NCI-H526 treated with DMSO at 0.1 percent for 48 hours (cell line): ENCODE measurements around the gene KRTAP12-2.
"Not testable (repeated sequence)": the region's sequence is repeated elsewhere in the genome, so short reads cannot be mapped to it uniquely, and the experiment has no call there.

Experiments
- DNase-seq: peaks from one replicate; lab custom pipeline; 2025; lab: John Stamatoyannopoulos, UW

KRTAP12-2 gene

DNA sequence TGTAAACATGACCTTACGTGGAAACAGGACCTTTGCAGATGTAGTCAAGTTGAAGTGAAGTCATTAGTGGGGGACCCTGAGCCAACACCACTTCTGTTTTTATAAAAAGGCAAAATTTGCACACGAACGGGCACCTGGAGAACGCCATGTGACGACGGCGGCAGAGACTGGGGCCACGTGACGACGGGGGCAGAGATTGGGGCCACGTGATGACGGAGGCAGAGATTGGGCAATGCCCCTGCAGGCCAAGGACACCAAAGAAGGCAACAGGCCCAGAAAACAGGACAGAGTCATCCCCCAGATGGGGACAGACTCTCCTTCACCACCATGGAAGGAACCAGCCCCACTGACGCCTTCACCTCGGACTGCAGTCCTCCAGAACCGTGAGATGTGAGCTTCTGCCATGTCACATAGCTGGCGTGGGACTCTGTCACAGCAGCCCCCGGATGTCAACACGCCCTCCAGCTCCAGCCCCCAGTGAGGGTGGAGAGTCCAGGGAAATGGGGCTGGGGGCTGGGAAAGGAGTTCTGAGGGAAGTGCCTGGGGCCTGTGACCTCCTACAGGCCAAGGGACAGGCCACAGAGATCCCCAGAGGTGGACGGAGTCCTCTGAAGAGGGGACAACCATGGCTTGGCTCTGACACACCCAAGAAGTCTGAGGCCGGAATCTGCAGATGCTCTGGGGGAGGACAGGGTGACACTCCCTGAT, 16.3 kb downstream of the KRTAP12-2 start:
- no peak for DNase-seq

GRCh38 chr21:44649521-44650100, 17.1 kb downstream of the KRTAP12-2 start:
- DNase-seq = no peak

DNA sequence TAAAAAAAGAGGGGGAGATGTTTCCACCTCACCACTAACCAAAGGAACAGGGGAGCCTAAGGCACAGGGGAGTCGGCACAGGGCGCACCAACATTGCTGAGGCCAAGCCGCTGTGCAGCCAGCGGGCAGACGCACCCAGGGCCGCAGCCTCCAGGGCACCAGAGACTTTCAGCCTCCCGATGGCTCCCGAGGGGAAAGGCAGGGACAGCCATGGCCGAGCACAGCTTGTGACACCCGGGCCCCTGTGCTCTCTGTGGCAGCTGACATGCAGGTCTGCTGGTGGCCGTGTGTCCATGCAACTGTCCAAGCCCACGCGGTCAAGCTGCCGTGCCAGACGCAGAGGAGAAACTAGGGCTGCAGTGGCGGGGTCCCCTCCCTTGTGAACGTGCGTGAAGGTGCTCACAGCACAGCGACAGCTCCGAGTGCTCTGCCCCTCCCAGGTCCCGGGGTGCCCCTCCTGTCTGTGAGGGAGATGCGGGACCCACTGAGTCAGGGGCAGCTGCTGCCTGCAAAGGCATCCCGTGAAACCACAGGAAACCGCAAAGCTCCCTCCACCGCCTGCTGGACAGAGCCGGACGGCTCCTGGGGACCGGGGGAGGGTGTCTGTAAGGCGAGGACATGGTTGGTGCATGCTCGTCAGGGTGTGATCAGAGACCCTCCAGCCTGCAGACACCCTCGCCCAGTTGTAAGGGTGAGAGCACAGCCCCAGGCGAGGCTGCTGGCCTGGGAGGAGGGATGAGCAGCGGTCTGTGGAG, 18.0 kb downstream of the KRTAP12-2 start:
- no peak for DNase-seq

- DNase-seq = no peak
Observed at GRCh38 chr21:44647222-44647552, 19.5 kb downstream of the KRTAP12-2 start.

DNA sequence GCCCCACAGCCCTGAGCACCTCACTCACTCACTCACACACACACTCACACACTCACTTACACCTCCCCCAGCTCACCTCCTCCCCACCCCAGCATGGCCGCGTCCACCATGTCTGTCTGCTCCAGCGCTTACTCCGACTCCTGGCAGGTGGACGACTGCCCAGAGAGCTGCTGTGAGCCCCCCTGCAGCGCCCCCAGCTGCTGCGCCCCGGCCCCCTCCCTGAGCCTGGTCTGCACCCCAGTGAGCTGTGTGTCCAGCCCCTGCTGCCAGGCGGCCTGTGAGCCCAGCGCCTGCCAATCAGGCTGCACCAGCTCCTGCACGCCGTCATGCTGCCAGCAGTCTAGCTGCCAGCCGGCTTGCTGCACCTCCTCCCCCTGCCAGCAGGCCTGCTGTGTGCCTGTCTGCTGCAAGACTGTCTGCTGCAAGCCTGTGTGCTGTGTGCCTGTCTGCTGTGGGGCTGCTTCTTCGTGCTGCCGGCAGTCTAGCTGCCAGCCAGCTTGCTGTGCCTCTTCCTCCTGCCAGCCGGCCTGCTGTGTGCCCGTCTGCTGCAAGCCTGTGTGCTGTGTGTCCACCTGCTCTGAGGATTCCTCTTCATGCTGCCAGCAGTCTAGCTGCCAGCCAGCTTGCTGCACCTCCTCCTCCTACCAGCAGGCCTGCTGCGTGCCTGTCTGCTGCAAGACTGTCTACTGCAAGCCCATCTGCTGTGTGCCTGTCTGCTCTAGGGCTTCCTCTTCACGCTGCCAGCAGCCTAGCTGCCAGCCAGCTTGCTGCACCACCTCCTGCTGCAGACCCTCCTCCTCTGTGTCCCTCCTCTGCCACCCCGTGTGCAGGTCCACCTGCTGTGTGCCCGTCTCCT, 20.1 kb downstream of the KRTAP12-2 start, which contains the start of gene KRTAP10-11:
KRTAP10-11 (plus strand) TSS at position 49 of the 856 bp plus-strand sequence; CDS start at position 94, 45 bp downstream.
- DNase-seq = not testable (repeated sequence)

- no peak for DNase-seq
Observed at GRCh38 chr21:44644878-44645277, 21.8 kb downstream of the KRTAP12-2 start.

DNA sequence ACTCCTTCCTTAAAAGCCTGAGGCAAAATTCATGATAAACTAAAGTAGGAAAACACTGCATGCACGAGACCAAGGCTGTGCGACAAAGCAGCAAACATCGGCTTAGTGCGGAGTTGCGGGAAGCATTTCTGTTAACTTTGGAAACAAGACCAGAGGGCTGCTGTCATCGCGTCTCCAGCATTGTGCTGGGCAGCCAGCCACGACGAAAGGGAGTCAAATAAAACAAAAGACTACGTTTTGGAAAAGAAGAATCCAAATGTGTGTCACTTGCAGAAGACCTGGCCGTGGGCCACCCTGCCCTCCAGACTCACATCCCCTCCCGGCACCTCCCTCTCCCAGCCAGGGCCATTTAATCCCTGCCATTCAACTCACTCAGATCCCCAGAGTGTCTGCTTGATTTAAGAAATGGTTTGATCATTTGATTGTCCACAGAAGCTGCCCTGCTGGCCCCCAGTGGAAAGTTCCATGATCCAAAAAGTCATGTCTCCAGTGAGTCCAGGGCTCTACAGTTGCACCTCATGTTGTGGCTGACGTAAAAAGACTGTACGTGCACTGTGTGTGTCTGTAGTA, 22.9 kb downstream of the KRTAP12-2 start:
- DNase-seq = no peak

- DNase-seq = no peak
Observed at GRCh38 chr21:44640761-44641160, 26.0 kb downstream of the KRTAP12-2 start.

- no peak for DNase-seq
Observed at GRCh38 chr21:44639331-44639655, 27.4 kb downstream of the KRTAP12-2 start.

GRCh38 chr21:44638506-44639330, 28.0 kb downstream of the KRTAP12-2 start:
- DNase-seq = not testable (repeated sequence)

- DNase-seq = not testable (repeated sequence)
Observed at GRCh38 chr21:44637851-44638348, 28.8 kb downstream of the KRTAP12-2 start.

DNA sequence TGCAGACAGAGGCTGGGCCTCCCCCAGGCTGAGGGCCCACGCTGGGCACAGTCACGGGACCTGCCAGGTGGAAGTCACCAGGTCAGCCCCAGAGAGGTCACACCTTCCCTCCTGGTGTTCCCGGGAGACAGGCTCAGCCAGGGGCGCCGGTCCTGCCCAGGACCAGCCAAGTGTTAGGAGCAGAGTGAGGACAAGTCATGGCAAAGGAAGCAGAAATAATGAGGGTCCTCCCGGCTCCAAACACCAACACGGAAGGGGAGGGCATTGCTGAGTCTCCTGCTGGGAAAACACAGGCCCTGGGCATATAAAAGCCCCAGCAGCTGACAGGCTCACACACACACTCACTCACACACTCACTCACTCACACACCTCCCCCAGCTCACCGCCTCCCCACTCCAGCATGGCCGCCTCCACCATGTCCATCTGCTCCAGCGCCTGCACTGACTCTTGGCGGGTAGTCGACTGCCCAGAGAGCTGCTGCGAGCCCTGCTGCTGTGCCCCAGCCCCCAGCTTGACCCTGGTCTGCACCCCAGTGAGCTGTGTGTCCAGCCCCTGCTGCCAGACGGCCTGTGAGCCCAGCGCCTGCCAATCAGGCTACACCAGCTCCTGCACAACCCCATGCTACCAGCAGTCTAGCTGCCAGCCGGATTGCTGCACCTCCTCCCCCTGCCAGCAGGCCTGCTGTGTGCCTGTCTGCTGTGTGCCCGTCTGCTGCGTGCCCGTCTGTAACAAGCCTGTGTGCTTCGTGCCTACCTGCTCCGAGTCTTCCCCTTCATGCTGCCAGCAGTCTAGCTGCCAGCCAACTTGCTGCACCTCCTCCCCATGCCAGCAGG, 29.5 kb downstream of the KRTAP12-2 start, which contains the start of gene KRTAP10-10:
KRTAP10-10 (plus strand) TSS at position 339 of the 833 bp plus-strand sequence; CDS start at position 401, 62 bp downstream.
- DNase-seq = no peak

DNA sequence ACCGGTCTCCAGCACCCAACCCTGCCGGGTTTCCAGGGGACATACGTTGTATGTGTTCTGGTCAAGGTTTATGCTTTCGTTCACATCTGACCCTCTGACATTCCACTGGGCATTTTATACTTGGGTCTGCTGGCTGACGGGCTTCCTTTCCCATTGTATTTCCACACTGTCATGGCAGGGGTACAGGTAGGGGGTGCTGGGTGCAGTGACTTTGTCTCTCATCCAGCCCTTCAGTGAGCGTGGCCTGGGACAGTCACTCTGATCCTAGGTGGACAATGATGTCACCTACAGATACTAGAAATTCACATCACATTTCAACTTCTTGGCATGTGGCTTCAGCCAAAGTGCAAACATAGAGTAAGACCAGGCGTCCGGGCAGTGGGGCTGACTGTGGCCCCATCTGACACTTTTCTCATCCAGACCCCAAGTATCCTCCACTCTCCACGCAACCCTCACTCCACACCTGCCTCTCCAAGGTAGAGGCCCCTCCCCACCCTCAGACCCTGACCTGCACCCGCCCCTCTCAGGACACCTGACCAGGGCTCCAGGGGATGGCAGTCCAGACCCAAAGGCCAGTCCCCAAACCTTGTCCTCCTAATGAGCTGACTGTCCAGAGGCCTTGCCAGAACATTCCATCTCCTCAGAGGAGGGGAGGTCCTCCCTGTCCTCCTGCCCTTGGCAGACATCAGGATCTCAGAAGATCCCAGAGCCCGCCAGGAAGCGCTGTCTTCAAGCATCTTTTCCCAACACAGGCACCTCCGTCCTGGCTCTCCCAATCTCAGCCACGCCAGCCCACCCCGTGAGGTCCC, 30.3 kb downstream of the KRTAP12-2 start:
- DNase-seq = no peak

DNA sequence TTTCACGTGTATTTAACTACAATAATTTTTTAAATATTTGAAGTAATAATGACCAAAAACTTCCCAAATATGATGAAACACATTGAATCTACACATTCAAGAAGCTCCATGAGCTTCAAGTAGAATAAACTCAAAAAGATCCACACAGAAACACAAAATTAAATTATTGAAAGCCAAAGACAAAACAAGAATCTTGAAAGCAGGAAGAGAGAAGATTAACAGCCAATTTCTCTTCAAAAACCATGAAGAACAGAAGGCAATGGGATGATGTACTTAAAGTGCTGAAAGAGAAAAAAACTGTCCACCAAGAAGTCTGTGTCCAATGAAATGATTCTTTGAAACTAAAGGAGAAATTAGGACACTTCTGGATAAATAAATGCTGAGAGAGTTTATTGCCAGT, 34.7 kb downstream of the KRTAP12-2 start:
- DNase-seq = no peak

DNA sequence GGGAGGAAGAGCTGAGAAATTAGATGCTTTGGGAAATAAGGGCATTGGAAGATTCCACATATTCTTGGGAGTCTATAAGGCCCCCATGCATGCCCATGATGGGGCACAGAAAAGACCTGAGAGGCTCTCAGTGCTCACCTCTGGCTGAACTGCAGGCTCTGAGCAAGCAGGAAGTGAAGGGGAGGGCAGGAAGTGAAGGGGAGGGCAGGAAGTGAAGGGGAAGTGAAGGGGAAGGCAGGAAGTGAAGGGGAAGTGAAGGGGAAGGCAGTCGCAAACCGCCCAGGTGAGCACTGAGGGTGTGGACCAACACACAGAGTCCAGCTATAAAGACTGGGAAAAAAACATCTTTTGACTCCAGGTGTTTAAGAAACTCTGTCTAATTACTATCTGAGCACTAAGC, 36.3 kb downstream of the KRTAP12-2 start:
- no peak for DNase-seq

DNA sequence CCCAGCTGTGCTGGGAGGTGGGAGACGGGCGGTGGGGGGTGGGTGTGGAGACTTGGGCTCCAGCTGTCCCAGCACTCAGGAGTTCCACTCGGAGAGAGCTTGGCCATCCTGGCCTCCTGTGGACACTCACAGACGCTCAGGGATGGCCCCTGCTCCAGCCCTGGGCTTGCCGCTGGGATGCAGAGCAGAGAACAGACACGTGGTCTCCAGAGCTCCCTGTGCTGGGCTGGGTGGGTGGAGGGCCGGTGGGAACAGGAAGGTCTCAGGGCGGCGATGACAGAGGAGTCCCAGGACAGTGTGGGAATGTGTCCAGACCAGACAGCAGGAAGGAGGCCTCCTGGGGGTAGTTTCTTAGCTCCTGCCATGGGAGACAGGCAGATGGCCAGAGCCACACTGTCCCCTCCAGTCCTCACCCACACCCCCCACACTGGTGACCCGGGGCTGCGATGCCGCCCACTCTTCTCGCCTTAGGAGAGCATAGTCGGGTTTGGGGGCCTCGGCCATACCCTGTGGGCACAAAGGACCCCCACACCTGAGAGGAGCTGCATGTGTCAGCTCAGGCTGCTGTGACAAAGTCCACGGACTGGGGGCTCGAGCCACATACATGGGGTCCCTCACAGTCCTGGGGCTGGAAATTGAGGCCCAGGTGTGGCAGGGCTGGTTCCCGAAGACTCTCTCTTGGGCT, 37.9 kb downstream of the KRTAP12-2 start:
- no peak for DNase-seq

DNA sequence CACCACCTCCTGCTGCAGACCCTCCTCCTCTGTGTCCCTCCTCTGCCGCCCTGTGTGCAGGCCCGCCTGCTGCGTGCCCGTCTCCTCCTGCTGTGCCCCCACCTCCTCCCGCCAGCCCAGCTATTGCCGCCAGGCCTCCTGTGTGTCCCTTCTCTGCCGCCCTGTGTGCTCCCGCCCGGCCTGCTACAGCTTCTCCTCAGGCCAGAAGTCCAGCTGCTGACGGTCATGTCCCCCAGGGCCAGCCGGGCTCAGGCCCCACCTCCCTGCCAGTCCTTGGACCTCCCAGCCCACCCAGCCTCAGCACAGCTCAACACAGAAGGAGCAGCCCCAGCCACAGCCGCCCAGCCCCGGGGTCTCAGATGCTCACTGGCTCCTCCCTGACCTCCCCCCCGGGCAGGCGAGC, 38.9 kb downstream of the KRTAP12-2 start:
- DNase-seq = not testable (repeated sequence)

DNA sequence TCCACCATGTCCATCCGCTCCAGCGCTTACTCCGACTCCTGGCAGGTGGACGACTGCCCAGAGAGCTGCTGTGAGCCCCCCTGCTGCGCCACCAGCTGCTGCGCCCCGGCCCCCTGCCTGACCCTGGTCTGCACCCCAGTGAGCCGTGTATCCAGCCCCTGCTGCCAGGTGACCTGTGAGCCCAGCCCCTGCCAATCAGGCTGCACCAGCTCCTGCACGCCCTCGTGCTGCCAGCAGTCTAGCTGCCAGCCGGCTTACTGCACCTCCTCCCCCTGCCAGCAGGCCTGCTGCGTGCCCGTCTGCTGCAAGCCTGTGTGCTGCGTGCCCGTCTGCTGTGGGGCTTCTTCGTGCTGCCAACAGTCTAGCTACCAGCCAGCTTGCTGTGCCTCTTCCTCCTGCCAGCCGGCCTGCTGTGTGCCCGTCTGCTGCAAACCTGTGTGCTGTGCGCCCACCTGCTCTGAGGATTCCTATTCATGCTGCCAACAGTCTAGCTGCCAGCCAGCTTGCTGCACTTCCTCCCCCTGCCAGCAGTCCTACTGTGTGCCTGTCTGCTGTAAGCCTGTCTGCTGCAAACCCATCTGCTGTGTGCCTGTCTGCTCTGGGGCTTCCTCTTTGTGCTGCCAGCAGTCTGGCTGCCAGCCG, 39.4 kb downstream of the KRTAP12-2 start:
- not testable (repeated sequence) for DNase-seq
